CD8-positive, alpha-beta memory T cell (primary cell): ENCODE results near the gene TFEB. TPM values are rescaled to one million over a fixed set of nuclear protein-coding genes. Genes with fewer than 3 reads are reported as not detected.

Experiments
- CTCF ChIA-PET: fragments of 350-600 bp; sonication (Branson Sonifier 250); formaldehyde crosslinking; loops from one replicate; lab custom pipeline; 2021; ENCODE audit warnings: antibody characterized with exemption; lab: Charles Lee
- POLR2A ChIA-PET: fragments of 350-600 bp; sonication (Branson Sonifier 250); formaldehyde crosslinking; loops from one replicate; lab custom pipeline; 2021; ENCODE audit warnings: antibody characterized with exemption; lab: Charles Lee
- DNase-seq, 5 donors: peaks; one replicate each; pipeline versions ENCODE4 v3.0.0 to v3.0.0-alpha.2; 2020 to 2022; ENCODE audit warnings: mixed read lengths in 1 of 5
- H3K27ac ChIP-seq: one replicate; pipeline ENCODE4 v1.7.0; 2013; ENCODE audit warnings: low read depth, mild to moderate bottlenecking, low read length, moderate library complexity
- H3K27me3 ChIP-seq: 2 replicates; pipeline ENCODE4 v1.7.0; 2013; ENCODE audit warnings: low read length, mild to moderate bottlenecking; ENCODE audit not compliant: insufficient read depth, poor library complexity, severe bottlenecking
- H3K36me3 ChIP-seq: 2 replicates; pipeline ENCODE4 v1.7.0; 2013; ENCODE audit warnings: mild to moderate bottlenecking, low read length, moderate library complexity; ENCODE audit not compliant: insufficient read depth
- H3K4me1 ChIP-seq: 2 replicates; pipeline ENCODE4 v1.7.0; 2013; ENCODE audit warnings: mild to moderate bottlenecking, low read length, moderate library complexity; ENCODE audit not compliant: insufficient read depth
- H3K4me3 ChIP-seq: 2 replicates; pipeline ENCODE4 v1.7.0; 2013; ENCODE audit warnings: mild to moderate bottlenecking, low read length
- H3K9me3 ChIP-seq: 2 replicates; pipeline ENCODE4 v1.7.0; 2013; ENCODE audit warnings: mild to moderate bottlenecking, low read length
- H3K27ac Mint-ChIP-seq, 8 donors: one replicate each; pipeline ENCODE4 v1.8.0; 2020 to 2021; ENCODE audit warnings: mixed read lengths in 8 of 8, mild to moderate bottlenecking in 6 of 8, inconsistent platforms in 3 of 8, moderate library complexity in 3 of 8
- H3K27me3 Mint-ChIP-seq, 2 donors: one replicate each; pipeline ENCODE4 v1.8.0; 2020 to 2021; ENCODE audit warnings: mixed read lengths in 2 of 2, mild to moderate bottlenecking in 1 of 2, moderate library complexity in 1 of 2
- H3K36me3 Mint-ChIP-seq, 3 donors: one replicate each; pipeline ENCODE4 v1.8.0; 2020 to 2021; ENCODE audit warnings: mixed read lengths in 3 of 3, inconsistent platforms in 1 of 3, mild to moderate bottlenecking in 1 of 3
- H3K4me1 Mint-ChIP-seq, 3 donors: one replicate each; pipeline ENCODE4 v1.8.0; 2020 to 2021; ENCODE audit warnings: mixed read lengths in 3 of 3, inconsistent platforms in 1 of 3, mild to moderate bottlenecking in 1 of 3
- H3K4me3 Mint-ChIP-seq, 7 donors: one replicate each; pipeline ENCODE4 v1.8.0; 2020 to 2021; ENCODE audit warnings: mixed read lengths in 7 of 7, mild to moderate bottlenecking in 6 of 7, moderate library complexity in 4 of 7, inconsistent platforms in 2 of 7
- H3K9me3 Mint-ChIP-seq, 5 donors: one replicate each; pipeline ENCODE4 v1.8.0; 2020 to 2022; ENCODE audit warnings: mixed read lengths in 5 of 5, mild to moderate bottlenecking in 3 of 5, moderate library complexity in 2 of 5, inconsistent platforms in 1 of 5
- polyA plus RNA-seq: library from polyadenylated mRNA; unstranded; fragments of 300-500 nt; fragmentation: Illumina TruSeq; gene quantifications from one replicate; pipeline ENCODE4 v1.2.3, GENCODE V29; 2021
- total RNA-seq, 2 experiments: library from RNA; stranded (reverse); gene quantifications; one replicate each; pipeline ENCODE4 v1.2.3, GENCODE V29; 2021

TFEB gene
- total and polyA plus RNA-seq, 3 experiments from 2014 or later = 12.0 to 18.8 (median 12.5) TPM

DNA sequence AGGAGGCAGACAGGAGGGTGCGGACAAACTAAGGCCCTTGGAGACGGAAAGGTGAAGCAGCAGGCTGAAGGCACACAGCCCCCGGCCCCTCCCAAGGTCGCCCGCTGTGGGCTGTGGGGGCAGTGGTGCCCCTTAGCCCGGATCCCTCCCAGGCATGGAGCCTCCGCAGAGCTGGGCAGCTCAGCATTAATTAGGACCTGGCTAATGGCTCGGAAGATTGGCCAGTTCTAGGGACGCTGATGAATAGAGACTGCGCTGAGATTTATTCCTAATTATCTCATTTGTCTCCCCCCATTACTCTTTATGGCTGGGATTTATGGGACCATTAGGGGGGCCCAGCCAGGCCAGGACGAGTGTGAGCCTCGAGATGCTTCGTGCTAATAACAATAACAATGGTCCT lies 76.8 kb downstream of the TFEB start:
- H3K9me3 ChIP-seq = no peaks in the 10 kb centered on the region

DNA sequence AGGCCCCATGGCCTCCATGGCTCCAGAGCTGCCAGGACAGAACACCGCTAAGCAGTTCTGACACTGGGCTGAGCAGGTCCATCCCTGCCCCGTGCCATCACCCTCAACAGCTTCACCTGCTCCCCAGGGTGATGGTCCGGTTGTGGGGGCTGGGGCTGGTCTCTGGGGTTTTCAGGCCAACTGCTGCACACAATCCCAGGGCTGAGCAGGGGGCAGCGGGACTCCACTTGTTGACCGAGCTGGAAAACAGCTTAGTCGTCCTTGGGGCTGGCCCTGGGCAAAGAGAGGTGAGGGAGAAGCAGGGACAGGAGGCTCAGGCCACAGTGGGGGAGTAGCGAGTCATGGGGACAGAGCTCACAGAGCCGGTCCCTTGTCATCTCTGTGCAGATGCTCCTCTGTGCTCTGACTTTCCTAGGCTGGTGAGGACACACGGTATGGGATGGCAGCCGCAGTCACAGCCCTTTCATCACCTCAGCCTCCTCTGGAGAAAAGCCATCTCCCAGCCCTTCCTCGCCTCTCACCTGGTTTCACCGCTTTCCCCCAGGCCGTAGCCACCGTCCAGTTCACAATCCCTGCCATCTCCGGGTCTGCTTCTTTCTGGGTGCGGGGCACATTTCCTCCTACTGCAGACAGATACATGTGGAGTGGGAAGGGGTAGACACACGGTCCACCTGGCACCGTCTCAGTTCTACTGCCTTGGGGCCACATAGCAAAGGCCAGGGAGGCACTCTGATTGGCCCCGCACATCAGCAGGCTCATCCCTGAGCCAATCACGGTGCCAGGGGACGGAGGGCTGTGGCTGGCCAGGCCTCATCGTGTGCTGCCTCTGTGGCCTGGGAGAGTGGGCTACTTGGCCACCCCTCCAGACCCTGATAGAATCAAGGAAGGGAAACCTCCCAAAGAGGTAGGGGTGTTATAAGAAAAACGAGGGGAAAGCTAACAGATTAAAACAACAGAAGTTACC lies 78.0 kb downstream of the TFEB start:
- H3K36me3 ChIP-seq = no peaks in the 10 kb centered on the region
- no peaks in the 10 kb centered on the region for H3K4me1 Mint-ChIP-seq
- CTCF ChIA-PET = no interaction called here
- no peaks in the 10 kb centered on the region for H3K9me3 ChIP-seq
- peak overlapping the region in 1 of 8 donors; percentile 47 for H3K27ac Mint-ChIP-seq
- peaks cover 22 to 68% of the 10 kb centered on the region in 2 donors for H3K27me3 Mint-ChIP-seq
- H3K4me1 ChIP-seq = no peaks in the 10 kb centered on the region
- no peaks in the 10 kb centered on the region for H3K9me3 Mint-ChIP-seq
- H3K4me3 Mint-ChIP-seq = no peak overlapping the region
- H3K27ac ChIP-seq = no peak overlapping the region
- POLR2A ChIA-PET = no interaction called here
- no peak for DNase-seq
- H3K27me3 ChIP-seq = peaks cover 7% of the 10 kb centered on the region
- no peak overlapping the region for H3K4me3 ChIP-seq
- H3K36me3 Mint-ChIP-seq = no peaks in the 10 kb centered on the region

More for the DNA sequence above, 76.8 kb downstream of the TFEB start:
- CTCF ChIA-PET = interaction anchor here (1.6 kb wide), 1 partner anchor 25 kb away, joined by 3 read pairs; no protein-coding TSS in a partner anchor
- Mint-ChIP-seq H3K9me3 (no peaks in the 10 kb centered on the region), H3K27ac (no peak overlapping the region), H3K36me3 (no peaks in the 10 kb centered on the region), H3K4me3 (no peak overlapping the region), H3K4me1 (no peaks in the 10 kb centered on the region), H3K27me3 (peaks cover 28 to 70% of the 10 kb centered on the region in 2 donors)
- no peak for DNase-seq
- Histone ChIP-seq H3K27me3 (peaks cover 7% of the 10 kb centered on the region), H3K36me3 (no peaks in the 10 kb centered on the region), H3K4me3 (no peak overlapping the region), H3K4me1 (no peaks in the 10 kb centered on the region), H3K27ac (no peak overlapping the region)
- POLR2A ChIA-PET = no interaction called here

DNA sequence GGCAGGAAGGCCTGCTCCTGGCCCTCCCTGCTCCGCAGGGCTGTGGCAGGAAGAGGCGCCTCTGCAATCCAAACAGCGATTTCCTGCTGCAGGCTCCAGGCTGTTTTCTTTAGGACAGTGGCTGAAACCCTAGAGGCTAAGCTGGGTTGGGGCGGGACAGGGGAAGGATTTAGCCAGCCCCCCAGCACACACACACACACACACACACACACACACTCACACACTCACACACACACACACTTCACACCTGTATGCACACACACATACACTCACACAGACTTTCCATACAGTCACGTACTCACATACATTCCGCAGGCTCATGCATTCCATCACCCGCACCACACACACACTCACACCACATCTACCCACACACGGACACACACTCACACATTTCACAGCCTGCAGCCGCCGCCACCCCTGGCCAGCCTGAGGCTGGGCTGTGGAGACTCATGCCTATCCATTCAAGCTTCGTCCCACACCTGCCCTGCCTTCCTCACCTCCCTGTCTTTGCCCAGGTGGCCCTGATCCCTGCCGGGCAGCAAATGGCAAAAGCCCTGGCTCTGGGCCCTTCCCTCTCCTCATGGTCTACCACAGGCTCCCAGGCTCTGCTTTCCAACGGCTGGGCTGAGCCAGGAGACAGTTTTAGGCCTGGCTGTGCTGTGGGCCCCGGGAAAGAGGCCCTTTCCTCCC lies 79.3 kb downstream of the TFEB start:
- POLR2A ChIA-PET = no interaction called here

DNA sequence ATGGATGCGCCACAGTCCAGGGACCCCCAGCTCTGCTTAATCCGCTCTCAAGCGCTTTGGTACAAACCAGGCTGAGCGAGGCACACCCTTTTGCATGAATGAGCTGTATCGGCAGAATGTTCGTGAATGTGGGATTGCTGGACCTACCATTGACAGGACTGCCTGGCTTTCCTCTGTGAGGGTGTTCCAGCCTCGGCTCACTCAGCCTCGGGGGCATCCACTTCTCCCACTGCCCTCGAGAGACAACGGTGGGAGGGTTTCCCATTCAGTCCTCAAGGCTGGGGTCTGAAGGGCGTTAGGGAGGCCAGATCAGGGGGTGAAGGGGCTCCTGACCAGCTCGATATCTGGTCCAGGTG lies 79.8 kb downstream of the TFEB start:
- ChIA-PET POLR2A (no interaction called here), CTCF (no interaction called here)
- DNase-seq = no peak
- Histone ChIP-seq H3K4me1 (no peaks in the 10 kb centered on the region), H3K27me3 (peaks cover 7% of the 10 kb centered on the region), H3K9me3 (no peaks in the 10 kb centered on the region), H3K27ac (no peak overlapping the region), H3K4me3 (no peak overlapping the region), H3K36me3 (no peaks in the 10 kb centered on the region)
- H3K4me1 Mint-ChIP-seq = no peaks in the 10 kb centered on the region
- H3K9me3 Mint-ChIP-seq = no peaks in the 10 kb centered on the region
- H3K36me3 Mint-ChIP-seq = no peaks in the 10 kb centered on the region
- H3K4me3 Mint-ChIP-seq = no peak overlapping the region
- H3K27me3 Mint-ChIP-seq = peaks cover 14 to 60% of the 10 kb centered on the region in 2 donors
- no peak overlapping the region for H3K27ac Mint-ChIP-seq

More for the DNA sequence above, 79.3 kb downstream of the TFEB start:
- no peaks in the 10 kb centered on the region for H3K9me3 Mint-ChIP-seq
- Histone ChIP-seq H3K4me1 (no peaks in the 10 kb centered on the region), H3K27me3 (peaks cover 7% of the 10 kb centered on the region), H3K4me3 (no peak overlapping the region), H3K36me3 (no peaks in the 10 kb centered on the region), H3K9me3 (no peaks in the 10 kb centered on the region), H3K27ac (no peak overlapping the region)
- H3K4me1 Mint-ChIP-seq = no peaks in the 10 kb centered on the region
- H3K27me3 Mint-ChIP-seq = peaks cover 15 to 63% of the 10 kb centered on the region in 2 donors
- CTCF ChIA-PET = no interaction called here
- no peak overlapping the region for H3K27ac Mint-ChIP-seq
- DNase-seq = no peak
- no peak overlapping the region for H3K4me3 Mint-ChIP-seq
- H3K36me3 Mint-ChIP-seq = no peaks in the 10 kb centered on the region

DNA sequence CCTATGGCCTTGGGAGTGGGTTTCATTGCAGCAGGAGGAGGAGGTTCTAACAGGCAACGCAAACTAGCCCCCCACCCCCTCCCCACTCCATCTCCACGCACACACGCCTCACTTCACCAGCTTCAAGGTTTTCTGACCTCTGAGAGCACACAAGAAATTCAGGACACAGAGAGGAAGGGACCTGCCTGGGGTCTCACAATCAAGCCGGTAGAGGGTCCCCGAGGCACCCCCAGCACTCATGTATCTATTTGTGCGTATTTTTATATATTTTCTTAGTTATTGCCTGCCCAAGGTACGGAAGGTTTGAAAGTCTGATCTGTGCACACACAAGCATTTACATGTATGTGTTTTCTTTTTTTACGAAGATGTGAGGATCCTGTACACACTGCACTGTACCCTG lies 80.2 kb downstream of the TFEB start:
- Mint-ChIP-seq H3K36me3 (no peaks in the 10 kb centered on the region), H3K4me1 (no peaks in the 10 kb centered on the region), H3K9me3 (no peaks in the 10 kb centered on the region), H3K27me3 (peaks cover 14 to 56% of the 10 kb centered on the region in 2 donors), H3K27ac (no peak overlapping the region), H3K4me3 (no peak overlapping the region)
- no peak for DNase-seq
- peaks cover 7% of the 10 kb centered on the region for H3K27me3 ChIP-seq
- no peaks in the 10 kb centered on the region for H3K4me1 ChIP-seq
- ChIA-PET POLR2A (no interaction called here), CTCF (no interaction called here)
- H3K4me3 ChIP-seq = no peak overlapping the region
- no peaks in the 10 kb centered on the region for H3K9me3 ChIP-seq
- H3K27ac ChIP-seq = no peak overlapping the region
- H3K36me3 ChIP-seq = no peaks in the 10 kb centered on the region

DNA sequence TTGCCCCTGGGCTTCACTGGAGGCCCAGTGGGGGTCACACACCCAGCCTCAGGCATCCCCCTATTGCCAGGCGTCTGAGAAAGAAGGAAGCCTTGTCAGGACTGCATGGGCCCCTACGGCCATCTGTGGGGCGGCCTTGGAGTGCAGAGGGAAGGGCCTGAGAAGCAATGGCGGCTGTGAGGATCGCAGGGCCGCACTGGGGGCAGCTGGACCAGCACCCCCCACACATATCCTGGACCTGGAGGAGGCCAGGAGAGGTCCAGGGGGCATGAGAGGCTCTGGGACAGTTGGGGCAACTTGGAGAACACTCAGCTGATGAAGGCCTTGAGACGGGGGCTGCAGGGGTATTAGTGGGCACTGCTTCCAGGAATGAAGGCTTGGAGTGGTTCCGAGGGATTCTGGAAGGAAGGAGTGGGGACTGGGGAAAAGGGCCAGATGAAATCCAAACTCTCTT lies 80.7 kb downstream of the TFEB start:
- no peak overlapping the region for H3K4me3 ChIP-seq
- POLR2A ChIA-PET = no interaction called here
- Mint-ChIP-seq H3K9me3 (no peaks in the 10 kb centered on the region), H3K36me3 (no peaks in the 10 kb centered on the region), H3K27me3 (peaks cover 14 to 56% of the 10 kb centered on the region in 2 donors), H3K27ac (no peak overlapping the region), H3K4me3 (no peak overlapping the region), H3K4me1 (no peaks in the 10 kb centered on the region)
- no peaks in the 10 kb centered on the region for H3K4me1 ChIP-seq
- no peaks in the 10 kb centered on the region for H3K9me3 ChIP-seq
- no peaks in the 10 kb centered on the region for H3K36me3 ChIP-seq
- DNase-seq = no peak
- peaks cover 4% of the 10 kb centered on the region for H3K27me3 ChIP-seq
- CTCF ChIA-PET = no interaction called here
- H3K27ac ChIP-seq = no peak overlapping the region

DNA sequence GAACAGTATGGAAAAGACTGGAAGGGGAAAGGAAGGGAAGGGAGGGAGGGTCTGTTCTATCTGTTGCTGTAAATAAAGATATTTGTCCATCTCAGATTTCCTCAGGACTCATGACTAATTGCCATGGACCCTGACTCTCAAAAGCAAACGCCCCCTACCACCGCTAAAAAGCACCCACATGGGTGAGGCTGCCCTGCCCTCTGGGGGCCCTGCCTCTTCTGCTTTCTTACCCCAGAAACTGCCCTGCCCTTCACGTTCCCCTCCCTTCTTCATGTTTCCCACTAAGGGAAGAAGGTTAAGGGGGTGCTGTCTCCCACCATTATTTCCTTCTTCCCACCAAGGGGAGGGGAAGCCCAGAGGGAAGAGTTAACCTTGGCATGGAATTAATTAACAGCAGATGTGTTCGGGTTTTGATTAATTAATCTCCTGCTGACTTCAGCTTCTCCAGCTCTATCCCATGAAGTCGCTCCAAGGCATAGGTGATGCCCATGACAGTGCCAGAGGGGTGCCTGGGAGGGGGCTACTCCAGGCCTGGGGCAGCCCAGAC lies 81.2 kb downstream of the TFEB start:
- no peak for DNase-seq
- Histone ChIP-seq H3K4me3 (no peak overlapping the region), H3K36me3 (no peaks in the 10 kb centered on the region), H3K9me3 (no peaks in the 10 kb centered on the region), H3K27me3 (peaks cover 4% of the 10 kb centered on the region), H3K27ac (no peak overlapping the region), H3K4me1 (no peaks in the 10 kb centered on the region)
- ChIA-PET POLR2A (no interaction called here), CTCF (no interaction called here)
- no peaks in the 10 kb centered on the region for H3K4me1 Mint-ChIP-seq
- H3K27ac Mint-ChIP-seq = no peak overlapping the region
- no peaks in the 10 kb centered on the region for H3K9me3 Mint-ChIP-seq
- H3K27me3 Mint-ChIP-seq = peaks cover 12 to 55% of the 10 kb centered on the region in 2 donors
- H3K36me3 Mint-ChIP-seq = no peaks in the 10 kb centered on the region
- no peak overlapping the region for H3K4me3 Mint-ChIP-seq

DNA sequence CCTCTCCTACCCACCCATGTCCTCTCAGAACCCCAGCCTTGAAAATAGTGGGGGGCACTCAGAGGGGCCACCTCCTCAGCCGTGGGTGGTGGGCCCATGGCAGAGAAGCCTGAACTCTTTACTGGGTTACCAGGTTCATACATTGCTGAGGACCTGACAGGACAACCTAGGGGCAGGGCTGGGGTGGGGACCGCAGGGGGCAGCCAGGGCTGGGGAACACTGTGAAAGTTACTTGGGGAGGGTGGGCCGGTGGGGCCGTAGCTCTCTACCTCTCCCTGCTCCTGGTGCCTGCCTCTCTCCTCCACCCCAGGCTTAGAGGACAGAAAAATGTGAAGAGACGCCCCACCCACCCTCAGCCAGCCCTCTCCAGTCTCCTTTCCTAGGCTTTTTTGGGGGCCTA lies 81.7 kb downstream of the TFEB start:
- H3K36me3 Mint-ChIP-seq = no peaks in the 10 kb centered on the region

More for the DNA sequence above, 81.7 kb downstream of the TFEB start:
- no peak overlapping the region for H3K27ac Mint-ChIP-seq
- Histone ChIP-seq H3K27ac (no peak overlapping the region), H3K9me3 (no peaks in the 10 kb centered on the region), H3K4me3 (no peak overlapping the region), H3K4me1 (no peaks in the 10 kb centered on the region), H3K27me3 (peaks cover 4% of the 10 kb centered on the region), H3K36me3 (no peaks in the 10 kb centered on the region)
- H3K4me1 Mint-ChIP-seq = no peaks in the 10 kb centered on the region
- CTCF ChIA-PET = no interaction called here
- peaks cover 13 to 49% of the 10 kb centered on the region in 2 donors for H3K27me3 Mint-ChIP-seq
- H3K9me3 Mint-ChIP-seq = no peaks in the 10 kb centered on the region
- POLR2A ChIA-PET = no interaction called here
- no peak overlapping the region for H3K4me3 Mint-ChIP-seq
- DNase-seq = no peak
